DND-41 (cell line): Measurements from ENCODE around the gene ZFYVE28.

ENCODE experiments used
- ATAC-seq: fragments of 200-7000 bp; cut with Tn5 transposase; 3 replicates; pipeline ENCODE4 v1.9.1; 2021; ENCODE audit warnings: low read depth; ENCODE audit not compliant: insufficient read depth
- DNase-seq: peaks from one replicate; pipeline ENCODE4 v3.0.0-alpha.2; 2020
- H2AFZ ChIP-seq: 2 replicates; pipeline ENCODE4 v1.6.0; 2012; ENCODE audit warnings: low read depth, low read length
- H3K27ac ChIP-seq: 2 replicates; pipeline ENCODE4 v1.5.1; 2012; ENCODE audit warnings: low read length, inconsistent platforms
- H3K27me3 ChIP-seq: fragments of 200-600 bp; sonication (generic); 2 replicates; pipeline ENCODE4 v1.6.0; 2012; ENCODE audit warnings: low read length, mild to moderate bottlenecking, inconsistent platforms; ENCODE audit not compliant: insufficient read depth, poor library complexity
- H3K36me3 ChIP-seq: 2 replicates; pipeline ENCODE4 v1.5.1; 2012; ENCODE audit warnings: low read length, inconsistent platforms; ENCODE audit not compliant: insufficient read depth
- H3K4me1 ChIP-seq: 2 replicates; pipeline ENCODE4 v1.5.1; 2012; ENCODE audit warnings: mild to moderate bottlenecking, low read length; ENCODE audit not compliant: insufficient read depth
- H3K4me2 ChIP-seq: 2 replicates; pipeline ENCODE4 v1.6.0; 2012; ENCODE audit warnings: mild to moderate bottlenecking, moderate library complexity, low read length, inconsistent platforms; ENCODE audit not compliant: insufficient read depth
- H3K4me3 ChIP-seq, 2 experiments: fragments of 200-600 bp in 1 of 2; shearing (Covaris generic) in 1 of 2; 2 replicates each; pipeline ENCODE4 v1.5.1; 2012 to 2016; ENCODE audit warnings: inconsistent platforms in 2 of 2, low read length in 2 of 2, mild to moderate bottlenecking in 2 of 2, low read depth in 1 of 2, moderate library complexity in 1 of 2
- H3K79me2 ChIP-seq: 2 replicates; pipeline ENCODE4 v1.6.0; 2012; ENCODE audit warnings: low read length, inconsistent platforms; ENCODE audit not compliant: insufficient read depth
- H3K9ac ChIP-seq: 2 replicates; pipeline ENCODE4 v1.6.0; 2012; ENCODE audit warnings: low read depth, mild to moderate bottlenecking, inconsistent platforms, low read length, moderate library complexity
- H3K9me3 ChIP-seq: 2 replicates; pipeline ENCODE4 v1.5.1; 2012; ENCODE audit warnings: low read length, moderate library complexity, mild to moderate bottlenecking, inconsistent platforms; ENCODE audit not compliant: insufficient read depth, severe bottlenecking
- H4K20me1 ChIP-seq: 2 replicates; pipeline ENCODE4 v1.6.0; 2012; ENCODE audit warnings: low read length; ENCODE audit not compliant: insufficient read depth
- CTCF ChIP-seq: IDR thresholded peaks from 2 replicates; pipeline ENCODE4 v1.5.1; 2012; ENCODE audit warnings: borderline replicate concordance, low read length, moderate library complexity, mild to moderate bottlenecking; ENCODE audit not compliant: poor library complexity, severe bottlenecking; ENCODE audit errors: extremely low read depth
- EZH2 ChIP-seq: IDR thresholded peaks from 3 replicates; pipeline ENCODE4 v1.6.1; 2012; ENCODE audit warnings: borderline replicate concordance, low read depth, mild to moderate bottlenecking, moderate library complexity, low read length, inconsistent platforms; ENCODE audit not compliant: severe bottlenecking

Gene ZFYVE28

GRCh38 chr4:2377241-2377640 lies 41.2 kb downstream of the ZFYVE28 start:
- no peak for TF ChIP-seq CTCF
- no peak for TF ChIP-seq EZH2
- Histone ChIP-seq H3K9me3 (peaks cover 4% of the 10 kb centered on the region), H3K9ac (no peak overlapping the region), H3K27ac (no peak overlapping the region), H2AFZ (no peak overlapping the region), H3K4me3 (no peak overlapping the region), H3K36me3 (no peaks in the 10 kb centered on the region), H3K4me1 (no peaks in the 10 kb centered on the region), H3K27me3 (peaks cover 13% of the 10 kb centered on the region), H3K4me2 (no peak overlapping the region), H3K79me2 (no peaks in the 10 kb centered on the region), H4K20me1 (no peaks in the 10 kb centered on the region)
- DNase-seq (no peak), ATAC-seq (no peak)

GRCh38 chr4:2375427-2375826 lies 43.0 kb downstream of the ZFYVE28 start:
- peaks cover 4% of the 10 kb centered on the region for H3K9me3 ChIP-seq
- H4K20me1 ChIP-seq, result no peaks in the 10 kb centered on the region
- H2AFZ ChIP-seq, result no peak overlapping the region
- no peak overlapping the region for H3K9ac ChIP-seq
- no peak overlapping the region for H3K27ac ChIP-seq
- no peaks in the 10 kb centered on the region for H3K4me1 ChIP-seq
- no peaks in the 10 kb centered on the region for H3K36me3 ChIP-seq
- DNase-seq (no peak), ATAC-seq (no peak)
- no peak overlapping the region for H3K4me3 ChIP-seq
- H3K27me3 ChIP-seq, result peaks cover 13% of the 10 kb centered on the region
- H3K79me2 ChIP-seq, result no peaks in the 10 kb centered on the region
- no peak overlapping the region for H3K4me2 ChIP-seq
- TF ChIP-seq EZH2, result no peak
- no peak for TF ChIP-seq CTCF

- Histone ChIP-seq H3K9ac (no peak overlapping the region), H3K27ac (no peak overlapping the region), H4K20me1 (no peaks in the 10 kb centered on the region), H3K4me1 (no peaks in the 10 kb centered on the region), H3K27me3 (peaks cover 3% of the 10 kb centered on the region), H3K4me3 (no peak overlapping the region), H2AFZ (no peak overlapping the region), H3K79me2 (no peaks in the 10 kb centered on the region), H3K4me2 (no peak overlapping the region), H3K9me3 (peaks cover 11% of the 10 kb centered on the region), H3K36me3 (no peaks in the 10 kb centered on the region)
- no peak for ATAC-seq
- DNase-seq, result no peak
- TF ChIP-seq CTCF (no peak), EZH2 (no peak)
Measured at GRCh38 chr4:2373532-2373931, 44.9 kb downstream of the ZFYVE28 start.

- ATAC-seq (no peak), DNase-seq (no peak)
- no peaks in the 10 kb centered on the region for H4K20me1 ChIP-seq
- no peak overlapping the region for H3K27ac ChIP-seq
- no peak overlapping the region for H3K4me3 ChIP-seq
- H3K4me2 ChIP-seq, result no peak overlapping the region
- H3K36me3 ChIP-seq, result no peaks in the 10 kb centered on the region
- H3K4me1 ChIP-seq, result no peaks in the 10 kb centered on the region
- peaks cover 3% of the 10 kb centered on the region for H3K27me3 ChIP-seq
- H2AFZ ChIP-seq, result no peak overlapping the region
- no peak for TF ChIP-seq EZH2
- TF ChIP-seq CTCF, result no peak
- no peaks in the 10 kb centered on the region for H3K79me2 ChIP-seq
- H3K9me3 ChIP-seq, result peaks cover 12% of the 10 kb centered on the region
- no peak overlapping the region for H3K9ac ChIP-seq
Measured at GRCh38 chr4:2372488-2373030, 45.9 kb downstream of the ZFYVE28 start.
